H1 (cell line): Measurements from ENCODE around the gene IL6ST. TPM values are rescaled to one million over a fixed set of nuclear protein-coding genes. Genes with fewer than 3 reads are reported as not detected.

Experiments
- CTCF ChIA-PET: fragments of 300-600 bp; sonication (Branson Sonifier 250); formaldehyde crosslinking; loops from one replicate; lab custom pipeline; 2021; ENCODE audit not compliant: partially characterized antibody; lab: Charles Lee
- POLR2A ChIA-PET: fragments of 300-600 bp; sonication (Branson Sonifier 250); formaldehyde crosslinking; loops from one replicate; lab custom pipeline; 2021; ENCODE audit warnings: inconsistent platforms; ENCODE audit not compliant: partially characterized antibody; lab: Charles Lee
- DNase-seq, 2 experiments: peaks; one replicate each; pipeline versions ENCODE4 v3.0.0 to v3.0.0-alpha.2; 2010 to 2022; ENCODE audit warnings: low spot score in 2 of 2, low read depth in 1 of 2, mixed read lengths in 1 of 2
- FAIRE-seq: peaks from 2 replicates; lab custom pipeline; 2011; peaks lifted over from hg19 to GRCh38; lab: Jason Lieb, UNC
- H2AFZ ChIP-seq: 2 replicates; pipeline ENCODE4 v1.8.1; 2012; ENCODE audit warnings: low read length, inconsistent platforms
- H2AK5ac ChIP-seq: 2 replicates; pipeline ENCODE4 v1.6.1; 2013; ENCODE audit warnings: low read depth, low read length
- H2BK120ac ChIP-seq: replicated peaks from 2 replicates; pipeline ENCODE3; 2013; ENCODE audit warnings: low read depth, low read length, inconsistent platforms
- H2BK12ac ChIP-seq: 2 replicates; pipeline ENCODE4 v1.6.1; 2013; ENCODE audit warnings: low read depth, low read length
- H2BK15ac ChIP-seq: 2 replicates; pipeline ENCODE4 v1.6.1; 2013; ENCODE audit warnings: low read length
- H2BK20ac ChIP-seq: 2 replicates; pipeline ENCODE4 v1.6.1; 2013; ENCODE audit warnings: low read length
- H2BK5ac ChIP-seq: 2 replicates; pipeline ENCODE4 v1.6.1; 2013; ENCODE audit warnings: low read depth, low read length
- H3K14ac ChIP-seq: 2 replicates; pipeline ENCODE4 v1.6.1; 2013; ENCODE audit warnings: inconsistent platforms; ENCODE audit not compliant: insufficient read length
- H3K18ac ChIP-seq: 2 replicates; pipeline ENCODE4 v1.6.1; 2013; ENCODE audit warnings: low read length; ENCODE audit errors: extremely low read depth
- H3K23ac ChIP-seq: 2 replicates; pipeline ENCODE4 v1.6.1; 2013; ENCODE audit warnings: inconsistent platforms; ENCODE audit not compliant: insufficient read length
- H3K23me2 ChIP-seq: 2 replicates; pipeline ENCODE4 v1.6.1; 2013; ENCODE audit warnings: low read depth, low read length
- H3K27ac ChIP-seq: 2 replicates; pipeline ENCODE4 v1.6.1; 2011; ENCODE audit warnings: low read depth, low read length, inconsistent platforms
- H3K27me3 ChIP-seq, 4 experiments: replicated peaks in 1 of 4; 1 replicate in 1 of 4; 2 replicates in 3 of 4; pipeline versions ENCODE4 v1.6.1 to v1.8.1; 2011 to 2013; ENCODE audit warnings: low read length in 3 of 4, mild to moderate bottlenecking in 3 of 4, inconsistent platforms in 2 of 4, mixed read lengths in 2 of 4, moderate library complexity in 1 of 4; ENCODE audit not compliant: control insufficient read depth in 3 of 4, insufficient read depth in 3 of 4; ENCODE audit errors: extremely low read depth in 1 of 4
- H3K36me3 ChIP-seq, 4 experiments: 2 replicates each; pipeline versions ENCODE4 v1.6.1 to v1.8.1; 2011 to 2013; ENCODE audit warnings: mild to moderate bottlenecking in 4 of 4, low read length in 3 of 4, moderate library complexity in 2 of 4, control low read depth in 1 of 4, inconsistent platforms in 1 of 4; ENCODE audit not compliant: insufficient read depth in 4 of 4, control insufficient read depth in 2 of 4
- H3K4ac ChIP-seq: replicated peaks from 2 replicates; pipeline ENCODE3; 2013; ENCODE audit warnings: low read length, low read depth, mixed read lengths, inconsistent platforms; ENCODE audit not compliant: insufficient read length
- H3K4me1 ChIP-seq, 4 experiments: replicated peaks in 1 of 4; 1 replicate in 1 of 4; 2 replicates in 3 of 4; pipeline versions ENCODE4 v1.6.1 to v1.8.1; 2011 to 2013; ENCODE audit warnings: low read length in 3 of 4, inconsistent platforms in 2 of 4, mixed read lengths in 1 of 4; ENCODE audit not compliant: insufficient read depth in 4 of 4, control insufficient read depth in 3 of 4
- H3K4me2 ChIP-seq, 2 experiments: 2 replicates each; pipeline versions ENCODE4 v1.6.1 to v1.8.1; 2011 to 2013; ENCODE audit warnings: low read depth in 2 of 2, low read length in 2 of 2, control low read depth in 1 of 2, inconsistent platforms in 1 of 2, mild to moderate bottlenecking in 1 of 2; ENCODE audit not compliant: insufficient read depth in 1 of 2
- H3K4me3 ChIP-seq, 4 experiments: fragments of 200-600, 300-600 bp in 1 of 4; sonication (generic), shearing (Covaris generic), sonication (Bioruptor Twin) in 1 of 4; 2 replicates each; pipeline versions ENCODE4 v1.5.1 to v1.8.1; 2011 to 2016; ENCODE audit warnings: low read length in 4 of 4, low read depth in 3 of 4, control low read depth in 2 of 4, inconsistent platforms in 2 of 4, mild to moderate bottlenecking in 2 of 4, mixed read lengths in 1 of 4, moderate library complexity in 1 of 4; ENCODE audit not compliant: insufficient read depth in 2 of 4; ENCODE audit errors: extremely low read depth in 1 of 4
- H3K56ac ChIP-seq: replicated peaks from 2 replicates; pipeline ENCODE3; 2013; ENCODE audit warnings: low read depth, mild to moderate bottlenecking, mixed read lengths, low read length, inconsistent platforms; ENCODE audit not compliant: insufficient read length
- H3K79me1 ChIP-seq: 2 replicates; pipeline ENCODE4 v1.6.1; 2013; ENCODE audit warnings: low read depth, low read length, control low read depth
- H3K79me2 ChIP-seq, 2 experiments: 2 replicates each; pipeline versions ENCODE4 v1.6.1 to v1.8.1; 2012 to 2013; ENCODE audit warnings: low read length in 2 of 2, mild to moderate bottlenecking in 2 of 2, inconsistent platforms in 1 of 2; ENCODE audit not compliant: insufficient read depth in 2 of 2, control insufficient read depth in 1 of 2
- H3K9ac ChIP-seq, 4 experiments: replicated peaks in 1 of 4; 1 replicate in 1 of 4; 2 replicates in 3 of 4; pipeline versions ENCODE4 v1.6.1 to v1.8.1; 2011 to 2013; ENCODE audit warnings: low read depth in 3 of 4, low read length in 3 of 4, control low read depth in 2 of 4, mild to moderate bottlenecking in 2 of 4, moderate library complexity in 2 of 4, inconsistent platforms in 1 of 4; ENCODE audit errors: extremely low read depth in 1 of 4
- H3K9me3 ChIP-seq, 2 experiments: 2 replicates each; pipeline versions ENCODE4 v1.6.1 to v1.8.1; 2012 to 2013; ENCODE audit warnings: mild to moderate bottlenecking in 2 of 2, moderate library complexity in 2 of 2, control low read depth in 1 of 2, inconsistent platforms in 1 of 2, low read depth in 1 of 2, low read length in 1 of 2, mixed read lengths in 1 of 2; ENCODE audit not compliant: insufficient read depth in 2 of 2
- H4K20me1 ChIP-seq, 2 experiments: replicated peaks in 1 of 2; 2 replicates each; pipeline versions ENCODE3 to v1.8.1; 2011 to 2013; ENCODE audit warnings: inconsistent platforms in 2 of 2, low read length in 2 of 2, mild to moderate bottlenecking in 1 of 2; ENCODE audit not compliant: insufficient read depth in 2 of 2, control insufficient read depth in 1 of 2
- H4K5ac ChIP-seq: 2 replicates; pipeline ENCODE4 v1.6.1; 2013; ENCODE audit warnings: low read length, low read depth, mixed read lengths, inconsistent platforms; ENCODE audit not compliant: insufficient read length
- H4K8ac ChIP-seq: 2 replicates; pipeline ENCODE4 v1.8.0; 2013; ENCODE audit warnings: mild to moderate bottlenecking, moderate library complexity, low read length, inconsistent platforms; ENCODE audit not compliant: insufficient read depth; ENCODE audit errors: extremely low read depth
- H4K91ac ChIP-seq: replicated peaks from 2 replicates; pipeline ENCODE3; 2013; ENCODE audit warnings: low read length, mixed read lengths, inconsistent platforms; ENCODE audit not compliant: insufficient read length
- CTBP2 ChIP-seq: IDR thresholded peaks from 2 replicates; pipeline ENCODE4 v1.7.0; 2011; ENCODE audit warnings: borderline replicate concordance, mild to moderate bottlenecking, moderate library complexity, mixed read lengths, low read length; ENCODE audit not compliant: insufficient read depth, insufficient read length
- TAF7 ChIP-seq: optimal IDR thresholded peaks from 2 replicates; pipeline ENCODE3; 2011; ENCODE audit warnings: low read depth, mild to moderate bottlenecking, inconsistent platforms, low read length, moderate library complexity, borderline replicate concordance
- YY1 ChIP-seq: IDR thresholded peaks from 2 replicates; pipeline ENCODE4 v1.6.1; 2011; ENCODE audit warnings: low read depth, mild to moderate bottlenecking, low read length
- WGBS, 2 experiments: shearing (Covaris generic) in 1 of 2; methylation state at CpG; one replicate each; pipeline versions ENCODE4 v1.1.6 to v1.1.7; 2013 to 2015; ENCODE audit warnings: low lambda C conversion rate in 2 of 2, mixed read lengths in 2 of 2, inconsistent platforms in 1 of 2, low coverage in 1 of 2, missing lambda C conversion rate in 1 of 2; ENCODE audit not compliant: insufficient replicate concordance in 2 of 2, insufficient coverage in 1 of 2, insufficient read length in 1 of 2; ENCODE audit errors: extremely low coverage in 1 of 2, missing lambda C conversion rate in 1 of 2; 5-methylcytosine and 5-hydroxymethylcytosine counted together
- polyA plus RNA-seq, 7 experiments: library from polyadenylated mRNA; depleted of rRNA in 3 of 7; stranded (reverse) in 5 of 7; unstranded in 2 of 7; fragments of >200 nt in 5 of 7; fragments of 200-250 nt in 2 of 7; gene quantifications; 1 replicate in 5 of 7; 2 replicates in 1 of 7; 4 replicates in 1 of 7; pipeline versions ENCODE4 v1.2.1 to v1.2.3, GENCODE V29; 2011 to 2013; ENCODE audit warnings: missing spikeins in 2 of 7, mixed read lengths in 2 of 7
- total RNA-seq: library from RNA; stranded (reverse); fragmentation: NEBNext Ultra II Directional; extraction: Animal tissue kit (Norgen Biotek cat#: 25700); gene quantifications from 2 replicates; pipeline ENCODE4 v1.2.1, GENCODE V29; 2021
- TF ChIP-seq, protein P1 (sequence below): IDR thresholded peaks from 2 replicates; pipeline ENCODE4 v1.6.1; 2012; ENCODE audit warnings: low read length, inconsistent platforms
- TF ChIP-seq, protein P2 (sequence below), 3 experiments: IDR thresholded peaks; 1 replicate in 2 of 3; 2 replicates in 1 of 3; pipeline versions ENCODE4 v1.5.1 to v1.6.1; 2011; ENCODE audit warnings: low read length in 3 of 3, mild to moderate bottlenecking in 3 of 3, inconsistent platforms in 2 of 3, low read depth in 1 of 3, moderate library complexity in 1 of 3; ENCODE audit not compliant: insufficient read depth in 1 of 3; ENCODE audit errors: control extremely low read depth in 1 of 3

The IL6ST gene
- total and polyA plus RNA-seq, 2 of the 8 experiments (the other 6 are each of a cell fraction or from before 2014, with no cell fraction given): 1.4 to 11.1 TPM

DNA sequence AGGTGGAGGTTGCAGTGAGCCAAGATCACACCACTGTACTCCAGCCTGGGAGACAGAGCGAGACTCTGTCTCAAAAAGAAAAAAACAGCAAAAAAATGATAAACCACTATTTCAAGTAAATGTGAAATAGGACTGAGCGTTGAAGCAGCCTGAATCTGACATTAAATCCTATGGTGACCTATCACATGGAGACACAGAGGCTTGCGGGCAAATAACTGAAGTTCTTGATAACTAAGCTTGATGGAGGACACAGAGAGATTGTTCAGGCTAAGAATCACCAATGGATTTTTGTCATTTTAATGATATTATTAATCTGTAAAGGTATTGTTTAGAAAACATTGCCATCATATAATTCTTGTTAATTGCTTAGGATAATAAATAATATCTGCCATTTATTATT lies 15.7 kb upstream of the IL6ST start:
- 95% methylated on average over 3 of the region's 3 CpGs; no CpG with 5 or more reads in 1 of the 2 experiments for WGBS, 2 experiments
- TF ChIP-seq, protein P1, sequence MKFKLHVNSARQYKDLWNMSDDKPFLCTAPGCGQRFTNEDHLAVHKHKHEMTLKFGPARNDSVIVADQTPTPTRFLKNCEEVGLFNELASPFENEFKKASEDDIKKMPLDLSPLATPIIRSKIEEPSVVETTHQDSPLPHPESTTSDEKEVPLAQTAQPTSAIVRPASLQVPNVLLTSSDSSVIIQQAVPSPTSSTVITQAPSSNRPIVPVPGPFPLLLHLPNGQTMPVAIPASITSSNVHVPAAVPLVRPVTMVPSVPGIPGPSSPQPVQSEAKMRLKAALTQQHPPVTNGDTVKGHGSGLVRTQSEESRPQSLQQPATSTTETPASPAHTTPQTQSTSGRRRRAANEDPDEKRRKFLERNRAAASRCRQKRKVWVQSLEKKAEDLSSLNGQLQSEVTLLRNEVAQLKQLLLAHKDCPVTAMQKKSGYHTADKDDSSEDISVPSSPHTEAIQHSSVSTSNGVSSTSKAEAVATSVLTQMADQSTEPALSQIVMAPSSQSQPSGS: no peak
- no peak for TF ChIP-seq TAF7
- TF ChIP-seq, protein P2, sequence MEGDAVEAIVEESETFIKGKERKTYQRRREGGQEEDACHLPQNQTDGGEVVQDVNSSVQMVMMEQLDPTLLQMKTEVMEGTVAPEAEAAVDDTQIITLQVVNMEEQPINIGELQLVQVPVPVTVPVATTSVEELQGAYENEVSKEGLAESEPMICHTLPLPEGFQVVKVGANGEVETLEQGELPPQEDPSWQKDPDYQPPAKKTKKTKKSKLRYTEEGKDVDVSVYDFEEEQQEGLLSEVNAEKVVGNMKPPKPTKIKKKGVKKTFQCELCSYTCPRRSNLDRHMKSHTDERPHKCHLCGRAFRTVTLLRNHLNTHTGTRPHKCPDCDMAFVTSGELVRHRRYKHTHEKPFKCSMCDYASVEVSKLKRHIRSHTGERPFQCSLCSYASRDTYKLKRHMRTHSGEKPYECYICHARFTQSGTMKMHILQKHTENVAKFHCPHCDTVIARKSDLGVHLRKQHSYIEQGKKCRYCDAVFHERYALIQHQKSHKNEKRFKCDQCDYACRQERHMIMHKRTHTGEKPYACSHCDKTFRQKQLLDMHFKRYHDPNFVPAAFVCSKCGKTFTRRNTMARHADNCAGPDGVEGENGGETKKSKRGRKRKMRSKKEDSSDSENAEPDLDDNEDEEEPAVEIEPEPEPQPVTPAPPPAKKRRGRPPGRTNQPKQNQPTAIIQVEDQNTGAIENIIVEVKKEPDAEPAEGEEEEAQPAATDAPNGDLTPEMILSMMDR (IDR thresholded peaks at IDR 0.05; ENCODE audit: control extremely low read depth in 1 of 3, insufficient read depth in 1 of 3, low read depth in 1 of 3, low read length in 3 of 3): no peak
- TF ChIP-seq YY1: no peak
- TF ChIP-seq CTBP2: no peak

More for the DNA sequence above, 15.7 kb upstream of the IL6ST start:
- Histone ChIP-seq H3K4me3 (no peak overlapping the region), H2AK5ac (no peak overlapping the region), H3K4ac (no peak overlapping the region), H2BK20ac (no peak overlapping the region), H2BK5ac (no peak overlapping the region), H2BK12ac (no peak overlapping the region), H3K36me3 (no peaks in the 10 kb centered on the region), H4K8ac (no peak overlapping the region), H3K27me3 (no peaks in the 10 kb centered on the region), H3K23me2 (no peaks in the 10 kb centered on the region), H2BK120ac (no peak overlapping the region), H3K18ac (no peak overlapping the region), H2BK15ac (no peak overlapping the region), H3K4me1 (no peaks in the 10 kb centered on the region), H3K4me2 (no peak overlapping the region), H2AFZ (no peak overlapping the region), H3K79me1 (no peaks in the 10 kb centered on the region), H3K9me3 (peaks cover 0 to 5% of the 10 kb centered on the region in 2 experiments; a peak in 1 of 4 replicates), H3K9ac (no peak overlapping the region), H3K14ac (no peak overlapping the region), H3K27ac (no peak overlapping the region), H4K91ac (no peak overlapping the region), H3K23ac (no peak overlapping the region), H4K20me1 (no peaks in the 10 kb centered on the region), H4K5ac (no peak overlapping the region), H3K79me2 (no peaks in the 10 kb centered on the region), H3K56ac (no peak overlapping the region)
- CTCF ChIA-PET: interaction anchor here (1.6 kb wide), 1 partner anchor 9 kb away, joined by 7 read pairs; no protein-coding TSS in a partner anchor
- POLR2A ChIA-PET: no interaction called here
- DNase-seq (no peak), FAIRE-seq (no peak)
